H1 (cell line): ENCODE data around the gene CIROP. TPM values are rescaled to one million over a fixed set of nuclear protein-coding genes. Genes with fewer than 3 reads are reported as not detected.

Source experiments
- CTCF ChIA-PET: fragments of 300-600 bp; sonication (Branson Sonifier 250); formaldehyde crosslinking; loops from one replicate; lab custom pipeline; 2021; ENCODE audit not compliant: partially characterized antibody; lab: Charles Lee
- POLR2A ChIA-PET: fragments of 300-600 bp; sonication (Branson Sonifier 250); formaldehyde crosslinking; loops from one replicate; lab custom pipeline; 2021; ENCODE audit warnings: inconsistent platforms; ENCODE audit not compliant: partially characterized antibody; lab: Charles Lee
- DNase-seq, 2 experiments: peaks; one replicate each; pipeline versions ENCODE4 v3.0.0 to v3.0.0-alpha.2; 2010 to 2022; ENCODE audit warnings: low spot score in 2 of 2, low read depth in 1 of 2, mixed read lengths in 1 of 2
- FAIRE-seq: peaks from 2 replicates; lab custom pipeline; 2011; peaks lifted over from hg19 to GRCh38; lab: Jason Lieb, UNC
- H2AFZ ChIP-seq: 2 replicates; pipeline ENCODE4 v1.8.1; 2012; ENCODE audit warnings: low read length, inconsistent platforms
- H2AK5ac ChIP-seq: 2 replicates; pipeline ENCODE4 v1.6.1; 2013; ENCODE audit warnings: low read depth, low read length
- H2BK120ac ChIP-seq: replicated peaks from 2 replicates; pipeline ENCODE3; 2013; ENCODE audit warnings: low read depth, low read length, inconsistent platforms
- H2BK12ac ChIP-seq: 2 replicates; pipeline ENCODE4 v1.6.1; 2013; ENCODE audit warnings: low read depth, low read length
- H2BK15ac ChIP-seq: 2 replicates; pipeline ENCODE4 v1.6.1; 2013; ENCODE audit warnings: low read length
- H2BK20ac ChIP-seq: 2 replicates; pipeline ENCODE4 v1.6.1; 2013; ENCODE audit warnings: low read length
- H2BK5ac ChIP-seq: 2 replicates; pipeline ENCODE4 v1.6.1; 2013; ENCODE audit warnings: low read depth, low read length
- H3K14ac ChIP-seq: 2 replicates; pipeline ENCODE4 v1.6.1; 2013; ENCODE audit warnings: inconsistent platforms; ENCODE audit not compliant: insufficient read length
- H3K18ac ChIP-seq: 2 replicates; pipeline ENCODE4 v1.6.1; 2013; ENCODE audit warnings: low read length; ENCODE audit errors: extremely low read depth
- H3K23ac ChIP-seq: 2 replicates; pipeline ENCODE4 v1.6.1; 2013; ENCODE audit warnings: inconsistent platforms; ENCODE audit not compliant: insufficient read length
- H3K23me2 ChIP-seq: 2 replicates; pipeline ENCODE4 v1.6.1; 2013; ENCODE audit warnings: low read depth, low read length
- H3K27ac ChIP-seq: 2 replicates; pipeline ENCODE4 v1.6.1; 2011; ENCODE audit warnings: low read depth, low read length, inconsistent platforms
- H3K27me3 ChIP-seq, 4 experiments: replicated peaks in 1 of 4; 1 replicate in 1 of 4; 2 replicates in 3 of 4; pipeline versions ENCODE4 v1.6.1 to v1.8.1; 2011 to 2013; ENCODE audit warnings: low read length in 3 of 4, mild to moderate bottlenecking in 3 of 4, inconsistent platforms in 2 of 4, mixed read lengths in 2 of 4, moderate library complexity in 1 of 4; ENCODE audit not compliant: control insufficient read depth in 3 of 4, insufficient read depth in 3 of 4; ENCODE audit errors: extremely low read depth in 1 of 4
- H3K36me3 ChIP-seq, 4 experiments: 2 replicates each; pipeline versions ENCODE4 v1.6.1 to v1.8.1; 2011 to 2013; ENCODE audit warnings: mild to moderate bottlenecking in 4 of 4, low read length in 3 of 4, moderate library complexity in 2 of 4, control low read depth in 1 of 4, inconsistent platforms in 1 of 4; ENCODE audit not compliant: insufficient read depth in 4 of 4, control insufficient read depth in 2 of 4
- H3K4ac ChIP-seq: replicated peaks from 2 replicates; pipeline ENCODE3; 2013; ENCODE audit warnings: low read length, low read depth, mixed read lengths, inconsistent platforms; ENCODE audit not compliant: insufficient read length
- H3K4me1 ChIP-seq, 4 experiments: replicated peaks in 1 of 4; 1 replicate in 1 of 4; 2 replicates in 3 of 4; pipeline versions ENCODE4 v1.6.1 to v1.8.1; 2011 to 2013; ENCODE audit warnings: low read length in 3 of 4, inconsistent platforms in 2 of 4, mixed read lengths in 1 of 4; ENCODE audit not compliant: insufficient read depth in 4 of 4, control insufficient read depth in 3 of 4
- H3K4me2 ChIP-seq, 2 experiments: 2 replicates each; pipeline versions ENCODE4 v1.6.1 to v1.8.1; 2011 to 2013; ENCODE audit warnings: low read depth in 2 of 2, low read length in 2 of 2, control low read depth in 1 of 2, inconsistent platforms in 1 of 2, mild to moderate bottlenecking in 1 of 2; ENCODE audit not compliant: insufficient read depth in 1 of 2
- H3K4me3 ChIP-seq, 4 experiments: fragments of 200-600, 300-600 bp in 1 of 4; sonication (generic), shearing (Covaris generic), sonication (Bioruptor Twin) in 1 of 4; 2 replicates each; pipeline versions ENCODE4 v1.5.1 to v1.8.1; 2011 to 2016; ENCODE audit warnings: low read length in 4 of 4, low read depth in 3 of 4, control low read depth in 2 of 4, inconsistent platforms in 2 of 4, mild to moderate bottlenecking in 2 of 4, mixed read lengths in 1 of 4, moderate library complexity in 1 of 4; ENCODE audit not compliant: insufficient read depth in 2 of 4; ENCODE audit errors: extremely low read depth in 1 of 4
- H3K56ac ChIP-seq: replicated peaks from 2 replicates; pipeline ENCODE3; 2013; ENCODE audit warnings: low read depth, mild to moderate bottlenecking, mixed read lengths, low read length, inconsistent platforms; ENCODE audit not compliant: insufficient read length
- H3K79me1 ChIP-seq: 2 replicates; pipeline ENCODE4 v1.6.1; 2013; ENCODE audit warnings: low read depth, low read length, control low read depth
- H3K79me2 ChIP-seq, 2 experiments: 2 replicates each; pipeline versions ENCODE4 v1.6.1 to v1.8.1; 2012 to 2013; ENCODE audit warnings: low read length in 2 of 2, mild to moderate bottlenecking in 2 of 2, inconsistent platforms in 1 of 2; ENCODE audit not compliant: insufficient read depth in 2 of 2, control insufficient read depth in 1 of 2
- H3K9ac ChIP-seq, 4 experiments: replicated peaks in 1 of 4; 1 replicate in 1 of 4; 2 replicates in 3 of 4; pipeline versions ENCODE4 v1.6.1 to v1.8.1; 2011 to 2013; ENCODE audit warnings: low read depth in 3 of 4, low read length in 3 of 4, control low read depth in 2 of 4, mild to moderate bottlenecking in 2 of 4, moderate library complexity in 2 of 4, inconsistent platforms in 1 of 4; ENCODE audit errors: extremely low read depth in 1 of 4
- H3K9me3 ChIP-seq, 2 experiments: 2 replicates each; pipeline versions ENCODE4 v1.6.1 to v1.8.1; 2012 to 2013; ENCODE audit warnings: mild to moderate bottlenecking in 2 of 2, moderate library complexity in 2 of 2, control low read depth in 1 of 2, inconsistent platforms in 1 of 2, low read depth in 1 of 2, low read length in 1 of 2, mixed read lengths in 1 of 2; ENCODE audit not compliant: insufficient read depth in 2 of 2
- H4K20me1 ChIP-seq, 2 experiments: replicated peaks in 1 of 2; 2 replicates each; pipeline versions ENCODE3 to v1.8.1; 2011 to 2013; ENCODE audit warnings: inconsistent platforms in 2 of 2, low read length in 2 of 2, mild to moderate bottlenecking in 1 of 2; ENCODE audit not compliant: insufficient read depth in 2 of 2, control insufficient read depth in 1 of 2
- H4K5ac ChIP-seq: 2 replicates; pipeline ENCODE4 v1.6.1; 2013; ENCODE audit warnings: low read length, low read depth, mixed read lengths, inconsistent platforms; ENCODE audit not compliant: insufficient read length
- H4K8ac ChIP-seq: 2 replicates; pipeline ENCODE4 v1.8.0; 2013; ENCODE audit warnings: mild to moderate bottlenecking, moderate library complexity, low read length, inconsistent platforms; ENCODE audit not compliant: insufficient read depth; ENCODE audit errors: extremely low read depth
- H4K91ac ChIP-seq: replicated peaks from 2 replicates; pipeline ENCODE3; 2013; ENCODE audit warnings: low read length, mixed read lengths, inconsistent platforms; ENCODE audit not compliant: insufficient read length
- BCL11A ChIP-seq, 2 experiments: IDR thresholded peaks; one replicate each; pipeline ENCODE4 v1.6.1; 2011; ENCODE audit warnings: low read depth in 2 of 2, low read length in 2 of 2, mild to moderate bottlenecking in 2 of 2
- NANOG ChIP-seq: IDR thresholded peaks from 2 replicates; pipeline ENCODE4 v1.6.1; 2011; ENCODE audit warnings: low read length, low read depth, mild to moderate bottlenecking, inconsistent platforms; ENCODE audit not compliant: insufficient read depth, poor library complexity, severe bottlenecking
- POU5F1 ChIP-seq: IDR thresholded peaks from 2 replicates; pipeline ENCODE4 v1.6.1; 2011; ENCODE audit warnings: low read depth, mild to moderate bottlenecking, low read length, moderate library complexity
- SAP30 ChIP-seq: fragments of 300-600 bp; sonication (generic); IDR thresholded peaks from 2 replicates; pipeline ENCODE4 v1.7.1; 2012; ENCODE audit warnings: low read length, moderate library complexity, mild to moderate bottlenecking, inconsistent platforms; ENCODE audit not compliant: insufficient read depth, insufficient replicate concordance
- SIRT6 ChIP-seq: IDR thresholded peaks from one replicate; pipeline ENCODE4 v1.7.1; 2012; ENCODE audit warnings: low read length, inconsistent platforms
- WGBS, 2 experiments: shearing (Covaris generic) in 1 of 2; methylation state at CpG; one replicate each; pipeline versions ENCODE4 v1.1.6 to v1.1.7; 2013 to 2015; ENCODE audit warnings: low lambda C conversion rate in 2 of 2, mixed read lengths in 2 of 2, inconsistent platforms in 1 of 2, low coverage in 1 of 2, missing lambda C conversion rate in 1 of 2; ENCODE audit not compliant: insufficient replicate concordance in 2 of 2, insufficient coverage in 1 of 2, insufficient read length in 1 of 2; ENCODE audit errors: extremely low coverage in 1 of 2, missing lambda C conversion rate in 1 of 2; 5-methylcytosine and 5-hydroxymethylcytosine counted together
- polyA plus RNA-seq, 7 experiments: library from polyadenylated mRNA; depleted of rRNA in 3 of 7; stranded (reverse) in 5 of 7; unstranded in 2 of 7; fragments of >200 nt in 5 of 7; fragments of 200-250 nt in 2 of 7; gene quantifications; 1 replicate in 5 of 7; 2 replicates in 1 of 7; 4 replicates in 1 of 7; pipeline versions ENCODE4 v1.2.1 to v1.2.3, GENCODE V29; 2011 to 2013; ENCODE audit warnings: missing spikeins in 2 of 7, mixed read lengths in 2 of 7
- total RNA-seq: library from RNA; stranded (reverse); fragmentation: NEBNext Ultra II Directional; extraction: Animal tissue kit (Norgen Biotek cat#: 25700); gene quantifications from 2 replicates; pipeline ENCODE4 v1.2.1, GENCODE V29; 2021

Gene CIROP
- total and polyA plus RNA-seq, 2 of the 8 experiments (the other 6 are each of a cell fraction or from before 2014, with no cell fraction given) = 0.06 TPM; not detected in 1

DNA sequence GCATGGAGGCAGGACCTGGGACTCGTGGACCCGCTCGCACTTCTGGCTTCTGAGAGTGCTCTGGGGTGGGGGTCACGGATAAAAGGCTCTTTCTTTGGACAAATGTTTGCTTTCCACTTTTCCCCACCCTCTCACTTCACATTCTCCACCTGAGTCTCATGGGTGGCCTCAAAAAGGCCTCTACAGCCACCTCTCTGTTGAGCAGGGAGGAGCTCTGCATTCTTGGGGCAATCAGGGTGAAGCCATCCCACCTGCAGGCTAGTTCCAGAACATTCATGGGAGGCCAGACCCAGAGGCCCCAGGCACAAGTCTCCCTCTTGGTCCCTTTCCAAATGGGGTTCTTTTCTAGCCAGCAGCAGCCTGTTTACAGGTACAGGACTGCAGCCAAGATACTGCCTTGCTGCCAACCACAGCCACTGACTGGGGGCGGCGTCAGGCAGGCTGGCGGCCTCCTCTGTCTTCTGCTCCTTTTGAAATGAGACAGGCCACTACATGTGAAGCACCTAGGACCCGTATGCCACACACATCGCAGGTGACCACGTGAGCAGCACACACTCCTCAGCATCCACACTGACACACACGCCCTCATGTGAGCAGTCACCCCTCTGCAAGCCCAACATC is 32.5 kb upstream of the CIROP start:
- Histone ChIP-seq H3K4me1 (no peaks in the 10 kb centered on the region), H3K18ac (no peak overlapping the region), H4K8ac (no peak overlapping the region), H3K56ac (no peak overlapping the region), H4K5ac (no peak overlapping the region), H2AK5ac (no peak overlapping the region), H2AFZ (no peak overlapping the region), H3K23me2 (no peaks in the 10 kb centered on the region; the same call in 1 of the 2 replicates), H2BK15ac (no peak overlapping the region), H2BK20ac (no peak overlapping the region), H4K91ac (no peak overlapping the region), H3K79me1 (no peaks in the 10 kb centered on the region), H4K20me1 (peaks cover 2 to 3% of the 10 kb centered on the region in 2 experiments), H2BK120ac (no peak overlapping the region), H3K4me3 (no peak overlapping the region), H2BK5ac (no peak overlapping the region), H3K9me3 (no peaks in the 10 kb centered on the region), H3K9ac (no peak overlapping the region), H3K27me3 (no peaks in the 10 kb centered on the region), H3K27ac (no peak overlapping the region), H3K36me3 (peaks cover 7 to 40% (median 25%) of the 10 kb centered on the region in 4 experiments; a peak in 6 of 8 replicates), H3K23ac (no peak overlapping the region), H3K14ac (no peak overlapping the region), H3K4ac (no peak overlapping the region), H3K79me2 (no peaks in the 10 kb centered on the region), H2BK12ac (no peak overlapping the region), H3K4me2 (no peak overlapping the region)
- TF ChIP-seq SAP30 (no peak), POU5F1 (no peak), BCL11A (IDR thresholded peaks at IDR 0.05; ENCODE audit: low read depth in 2 of 2, low read length in 2 of 2) (no peak), SIRT6 (no peak), NANOG (no peak)
- ChIA-PET POLR2A (interaction anchor here (2.2 kb wide), 1 partner anchor 11 kb away, joined by 9 read pairs; no protein-coding TSS in a partner anchor), CTCF (interaction anchor here (0.8 to 1.4 kb wide), 5 partner anchors 14 to 133 kb away, joined by 3 to 5 read pairs (median 3); no protein-coding TSS in a partner anchor)
- DNase-seq (no peak), FAIRE-seq (no peak)
- 89% methylated on average over 11 of the region's 11 CpGs; no CpG with 5 or more reads in 1 of the 2 experiments for WGBS, 2 experiments
